GM12864 (cell line): ENCODE data around the gene PTCSC3.
"Not testable (repeated sequence)": the region's sequence is repeated elsewhere in the genome, so short reads cannot be mapped to it uniquely, and the experiment has no call there.

ENCODE experiments used
- DNase-seq: peaks from one replicate; pipeline ENCODE4 v3.0.0-alpha.2; 2011; ENCODE audit warnings: low read depth
- H3K4me3 ChIP-seq: 2 replicates; pipeline ENCODE4 v1.5.1; 2011; ENCODE audit warnings: mild to moderate bottlenecking, low read depth, low read length, control low read depth
- CTCF ChIP-seq: IDR thresholded peaks from 2 replicates; pipeline ENCODE4 v1.5.1; 2011; ENCODE audit warnings: low read depth, mild to moderate bottlenecking, moderate library complexity, low read length, control low read depth, inconsistent platforms; ENCODE audit errors: missing control alignments

The PTCSC3 gene

DNA sequence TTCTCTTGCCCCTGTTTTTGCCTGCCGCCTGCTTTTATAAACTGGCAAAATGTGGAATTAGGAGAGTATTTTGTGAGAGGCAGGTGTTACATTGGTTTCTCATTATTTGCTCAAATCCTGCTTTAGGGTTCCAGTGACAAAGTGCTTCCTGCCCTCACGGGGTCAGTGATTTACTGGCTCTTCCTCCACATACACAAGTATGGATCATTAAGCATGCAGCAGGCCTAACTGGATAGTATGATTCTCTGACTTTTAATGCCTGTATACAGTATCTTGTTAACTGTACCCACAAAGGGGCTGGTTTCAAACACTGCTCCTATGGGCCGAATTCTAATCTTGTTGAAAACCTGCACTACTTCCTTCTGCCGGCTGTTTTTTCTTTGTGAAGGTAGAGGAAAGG, 63.2 kb downstream of the PTCSC3 start:
- no peak for TF ChIP-seq CTCF
- no peak overlapping the region for H3K4me3 ChIP-seq
- no peak for DNase-seq

DNA sequence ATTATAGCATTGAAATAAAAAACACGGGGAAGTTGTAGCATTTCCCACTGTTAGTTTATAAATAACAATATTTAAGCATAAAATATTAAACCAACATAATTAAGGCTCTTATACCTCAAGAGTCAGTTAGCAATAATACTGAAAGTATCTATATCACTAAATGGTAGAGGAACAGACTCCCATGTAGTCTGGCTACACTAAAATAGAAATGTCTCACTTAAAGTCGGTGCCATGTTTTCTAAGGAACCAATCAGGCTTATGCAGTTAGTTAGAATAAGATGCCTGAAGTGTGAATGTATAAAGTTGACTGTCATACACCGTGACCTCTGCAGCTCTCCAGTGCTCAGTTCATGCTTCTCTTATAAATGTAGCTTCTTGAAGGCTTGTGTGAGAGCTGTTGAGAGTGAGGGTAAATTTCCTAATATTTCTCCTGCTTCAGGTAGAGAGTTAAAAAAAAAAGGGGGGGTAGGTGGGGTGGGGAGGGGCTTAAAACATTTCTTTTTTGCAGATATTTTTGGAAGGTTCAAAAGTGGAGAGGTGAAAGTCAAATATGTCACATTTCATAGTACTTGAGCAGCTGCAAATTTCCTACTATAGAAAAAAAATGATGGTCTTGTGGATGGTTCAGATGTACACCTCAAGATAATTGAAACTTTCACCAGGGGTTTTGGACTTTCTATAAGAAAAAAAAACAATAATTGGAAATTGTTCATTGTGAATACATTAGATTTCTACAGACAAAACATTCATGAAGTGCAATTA, 64.5 kb downstream of the PTCSC3 start:
- no peak for TF ChIP-seq CTCF
- no peak overlapping the region for H3K4me3 ChIP-seq
- no peak for DNase-seq

DNA sequence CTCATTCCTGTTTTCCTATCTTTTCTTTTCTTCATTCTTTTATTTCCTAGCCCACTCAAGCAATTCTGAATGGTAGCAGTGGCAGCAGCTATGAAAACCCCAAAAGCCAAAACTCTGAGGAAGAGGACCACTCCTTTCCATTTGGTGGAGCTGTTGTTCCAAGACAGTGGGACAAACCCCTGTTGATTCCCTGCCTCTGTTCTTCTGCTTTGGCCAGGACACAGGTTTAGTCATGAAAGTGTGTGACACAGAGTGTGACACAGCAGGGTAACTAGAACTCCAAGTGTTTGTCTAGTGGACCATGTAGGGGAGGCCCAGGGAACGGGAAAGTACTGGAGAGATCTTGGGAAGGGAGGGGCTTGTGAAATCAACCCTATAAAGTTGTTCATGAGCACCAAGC, 71.1 kb downstream of the PTCSC3 start:
- DNase-seq, result no peak
- H3K4me3 ChIP-seq, result no peak overlapping the region
- no peak for TF ChIP-seq CTCF

DNA sequence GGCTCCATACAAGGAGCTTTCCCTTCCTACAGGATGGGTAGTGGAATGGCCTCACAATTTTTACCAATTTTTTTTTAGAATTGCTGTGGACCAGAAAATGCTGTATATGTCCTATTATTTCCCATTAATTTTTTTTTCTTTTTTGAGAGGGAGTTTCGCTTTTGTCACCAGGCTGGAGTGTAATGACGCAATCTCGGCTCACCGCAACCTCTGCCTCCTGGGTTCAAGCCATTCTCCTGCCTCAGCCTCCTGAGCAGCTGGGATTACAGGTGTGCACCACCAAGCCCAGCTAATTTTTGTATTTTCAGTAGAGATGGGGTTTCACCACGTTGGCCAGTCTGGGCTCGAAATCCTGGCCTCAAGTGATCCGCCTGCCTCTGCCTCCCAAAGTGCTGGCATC, 72.3 kb downstream of the PTCSC3 start:
- DNase-seq, result not testable (repeated sequence)

DNA sequence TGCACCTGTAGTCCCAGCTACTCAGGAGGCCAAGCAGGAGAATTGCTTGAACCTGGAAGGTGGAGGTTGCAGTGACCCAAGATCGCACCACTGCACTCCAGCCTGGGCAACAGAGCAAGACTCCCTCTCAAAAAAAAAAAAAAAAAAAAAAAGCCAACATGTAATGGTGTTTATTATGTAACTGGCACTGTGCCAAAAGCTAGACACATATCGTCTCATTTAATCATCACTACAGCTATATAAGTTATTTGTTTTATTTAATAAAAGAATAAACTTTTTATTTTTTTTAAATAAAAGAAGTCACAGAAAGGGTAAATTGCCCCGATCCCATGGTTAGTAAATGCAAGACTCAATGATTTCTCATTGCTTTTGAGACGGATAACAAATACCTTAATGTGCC, 76.9 kb downstream of the PTCSC3 start:
- TF ChIP-seq CTCF, result no peak
- DNase-seq, result no peak
- no peak overlapping the region for H3K4me3 ChIP-seq

More for the DNA sequence above, 72.3 kb downstream of the PTCSC3 start:
- not testable (repeated sequence) for H3K4me3 ChIP-seq

DNA sequence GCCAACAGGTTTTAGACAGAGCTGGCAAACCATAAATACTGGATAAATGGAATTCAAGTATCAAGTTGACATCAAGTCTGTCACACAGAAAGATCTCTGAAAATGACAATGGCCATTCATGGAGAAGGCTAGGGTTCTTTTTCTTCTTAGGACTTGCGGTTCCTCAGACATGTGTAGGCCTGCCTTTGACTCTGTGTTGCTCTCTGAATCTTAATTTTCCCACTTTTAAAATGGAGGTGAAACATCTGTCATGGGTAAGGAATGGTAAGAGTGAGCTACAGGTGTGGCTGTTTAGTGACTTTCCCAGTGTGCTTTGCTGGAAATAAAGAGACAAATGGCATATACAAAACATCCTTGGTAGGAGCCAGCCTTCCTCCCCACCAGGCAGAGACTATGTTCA, 79.2 kb downstream of the PTCSC3 start:
- H3K4me3 ChIP-seq, result no peak overlapping the region
- no peak for TF ChIP-seq CTCF
- DNase-seq, result no peak

DNA sequence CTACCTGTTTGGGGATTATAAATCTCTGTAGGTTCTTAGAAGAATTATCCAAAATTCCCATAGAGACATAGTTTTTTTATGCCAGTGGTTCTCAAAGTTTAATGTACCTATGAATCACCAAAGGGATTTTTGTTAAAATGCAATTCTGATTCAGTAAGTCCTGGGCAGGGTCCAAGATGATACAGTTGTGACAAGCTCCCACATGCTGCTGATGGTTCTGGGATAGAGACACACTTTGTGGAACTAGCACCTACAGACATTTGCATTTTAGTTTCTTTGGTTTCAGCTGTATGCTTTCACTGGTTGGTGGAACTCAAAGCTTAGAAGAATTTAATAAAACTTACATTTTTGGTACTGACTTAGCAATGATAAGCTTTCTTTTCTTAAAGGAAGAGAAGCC, 80.4 kb downstream of the PTCSC3 start:
- no peak for DNase-seq
- no peak for TF ChIP-seq CTCF
- no peak overlapping the region for H3K4me3 ChIP-seq
